GM15510 (cell line): ENCODE data around the gene NEMP1.

Source experiments
- POLR2A ChIP-seq: IDR thresholded peaks from 3 replicates; pipeline ENCODE4 v1.6.1; 2011; ENCODE audit warnings: borderline replicate concordance; ENCODE audit not compliant: insufficient read length; ENCODE audit errors: extremely low read depth

The NEMP1 gene

DNA sequence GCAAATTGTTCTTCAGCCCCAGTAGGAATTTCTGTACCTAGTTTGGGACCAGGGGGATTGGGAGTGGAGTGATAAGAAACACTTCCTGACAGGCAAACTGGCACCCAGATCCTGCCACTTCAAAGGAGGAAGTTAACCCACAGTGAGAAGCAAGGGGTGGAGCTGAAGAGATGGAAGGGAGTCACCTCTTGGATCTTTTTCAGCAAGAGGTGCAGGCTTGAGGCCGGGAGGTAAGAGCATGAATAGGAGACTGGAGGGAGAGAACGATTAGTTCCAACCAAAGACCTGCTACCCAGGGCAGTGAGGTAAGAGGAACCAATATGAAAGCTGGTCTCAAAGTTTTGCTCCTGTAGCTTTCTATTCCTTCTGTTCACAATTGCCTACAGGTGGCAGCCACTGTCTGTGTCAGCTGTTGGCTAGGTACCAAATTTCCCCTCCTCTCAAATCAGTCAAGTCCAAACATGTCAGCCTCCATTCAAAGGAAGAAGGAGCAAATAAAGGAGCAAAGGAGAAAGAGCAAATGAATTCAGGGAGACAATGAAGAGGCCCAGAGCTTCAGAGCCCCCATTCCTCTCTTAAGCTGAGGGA is 47.4 kb downstream of the NEMP1 start:
- no peak for TF ChIP-seq POLR2A

GRCh38 chr12:57029457-57029856 is 49.1 kb downstream of the NEMP1 start:
- no peak for TF ChIP-seq POLR2A

DNA sequence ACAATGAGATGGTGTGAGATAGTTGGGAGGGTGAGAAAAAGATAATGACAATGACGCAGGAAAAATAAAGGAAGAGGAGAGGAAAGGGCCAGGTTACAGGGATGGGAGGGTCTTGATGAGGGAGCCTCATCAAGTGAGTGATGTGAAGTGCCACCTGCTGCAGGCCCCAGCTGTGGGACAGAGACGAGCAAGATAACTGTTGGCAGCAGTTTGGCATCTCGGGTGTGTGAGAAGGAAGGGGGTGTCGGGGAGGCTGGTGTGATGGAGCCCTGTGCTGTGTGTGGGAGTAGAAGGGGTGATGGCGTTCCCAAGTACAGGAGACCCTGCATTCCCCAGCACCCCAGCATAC is 50.8 kb downstream of the NEMP1 start:
- TF ChIP-seq POLR2A: no peak

- TF ChIP-seq POLR2A: no peak
Measured at GRCh38 chr12:57027011-57027804, 51.4 kb downstream of the NEMP1 start.

GRCh38 chr12:57025196-57025595 is 53.4 kb downstream of the NEMP1 start:
- TF ChIP-seq POLR2A: no peak

DNA sequence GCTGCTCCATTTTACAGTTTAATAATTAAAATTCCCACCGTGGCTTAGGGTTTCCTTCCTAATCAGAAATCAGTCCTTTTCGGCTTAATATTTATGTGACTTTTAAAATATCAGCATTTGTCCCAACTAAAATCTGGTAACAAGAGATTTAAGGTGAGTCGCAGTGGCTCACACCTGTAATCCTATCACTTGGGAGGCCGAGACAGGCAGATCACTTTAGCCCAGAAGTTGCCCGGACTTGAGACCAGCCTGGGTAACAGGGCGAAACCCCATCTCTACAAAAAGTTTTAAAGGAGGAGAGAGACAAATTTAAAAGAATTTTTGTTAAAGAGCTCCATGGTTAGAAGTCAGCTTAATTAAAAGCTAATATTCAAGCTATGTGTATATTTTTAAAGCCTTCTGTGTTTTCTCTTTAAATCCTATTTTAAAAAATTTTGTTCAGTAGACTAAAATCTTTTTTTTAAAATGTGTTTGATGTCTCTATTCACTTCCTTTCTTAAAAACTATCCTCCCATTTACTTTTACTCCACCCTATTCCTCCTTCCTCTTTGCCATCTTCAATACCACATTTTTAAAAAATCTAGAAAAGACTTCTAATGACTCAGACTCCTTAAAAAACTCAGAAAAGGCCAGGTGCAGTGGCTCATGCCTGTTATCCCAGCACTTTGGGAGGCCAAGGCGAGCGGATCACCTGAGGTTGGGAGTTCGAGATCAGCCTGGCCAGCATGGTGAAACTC is 58.4 kb downstream of the NEMP1 start:
- no peak for TF ChIP-seq POLR2A

DNA sequence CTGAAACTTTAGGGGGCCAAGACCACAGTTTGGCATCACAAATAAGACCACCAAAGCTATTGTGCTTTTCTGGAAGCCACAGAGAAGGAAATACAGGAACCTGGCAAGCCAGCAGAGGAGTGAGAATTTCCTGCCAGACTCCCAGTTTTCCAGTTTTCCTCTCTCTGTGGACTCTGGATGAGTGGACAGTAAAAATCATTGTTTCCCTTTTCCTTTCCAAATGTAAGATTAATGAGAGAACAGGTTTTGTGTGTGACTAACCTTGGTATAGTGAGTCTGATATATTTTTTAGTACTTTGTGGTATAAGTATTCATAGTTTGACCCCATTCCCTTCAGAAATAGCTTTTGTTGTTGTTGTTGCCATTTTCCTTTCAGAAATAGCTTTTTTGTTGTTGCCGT is 59.7 kb downstream of the NEMP1 start:
- TF ChIP-seq POLR2A: no peak

GRCh38 chr12:57016348-57016747 is 62.2 kb downstream of the NEMP1 start, which contains the start of gene TAC3:
Gene TAC3 (minus strand): TSS chr12:57016529. CDS start chr12:57015797, 732 bp downstream.
- TF ChIP-seq POLR2A: no peak

GRCh38 chr12:57012600-57013465 is 65.8 kb downstream of the NEMP1 start:
- no peak for TF ChIP-seq POLR2A

DNA sequence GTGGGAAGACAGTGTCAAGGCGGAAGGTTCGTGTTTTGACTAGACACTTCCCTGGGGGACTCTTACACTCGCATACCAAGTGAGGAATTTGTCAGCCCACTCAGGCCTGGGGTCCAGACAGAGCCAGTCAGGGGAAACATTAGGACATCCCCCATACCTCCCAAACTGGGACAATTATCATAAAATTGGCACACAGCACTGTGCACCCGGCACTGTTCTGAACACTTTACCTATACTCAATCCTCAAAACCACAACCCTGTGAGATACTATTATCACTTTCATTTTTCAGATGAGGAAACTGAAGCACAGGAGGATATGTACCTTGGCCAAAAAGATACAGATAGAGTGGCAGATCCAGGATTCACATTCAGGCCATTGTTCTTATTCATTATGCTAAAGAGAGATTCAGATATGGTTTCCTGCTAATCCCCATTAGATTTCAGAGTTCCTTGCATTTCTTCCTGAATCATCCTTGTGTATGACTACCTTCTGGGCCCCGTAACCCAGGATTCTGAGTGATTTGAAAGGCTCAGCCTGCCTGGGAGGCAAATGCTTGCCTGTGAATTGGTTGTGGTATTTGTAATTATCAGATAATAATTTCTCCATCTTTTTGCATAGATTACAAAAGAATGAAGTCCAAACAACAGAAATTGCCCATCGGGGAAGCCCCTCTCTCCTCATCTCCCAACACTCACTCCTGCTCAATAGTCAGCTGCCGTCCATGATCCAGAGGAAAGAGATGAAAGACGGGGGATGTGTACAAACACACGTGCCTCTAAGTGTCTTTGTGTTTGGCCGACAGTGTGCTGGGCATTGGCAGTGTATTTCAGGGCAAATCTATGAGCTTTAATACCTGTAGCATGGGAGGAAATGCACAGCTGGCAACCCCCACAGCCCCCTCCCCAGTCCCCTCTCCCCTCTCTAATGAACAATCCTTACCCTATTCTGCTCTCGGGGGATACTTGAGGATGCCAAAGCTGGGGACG is 66.9 kb downstream of the NEMP1 start:
- no peak for TF ChIP-seq POLR2A

GRCh38 chr12:57010627-57011247 is 67.9 kb downstream of the NEMP1 start:
- no peak for TF ChIP-seq POLR2A

DNA sequence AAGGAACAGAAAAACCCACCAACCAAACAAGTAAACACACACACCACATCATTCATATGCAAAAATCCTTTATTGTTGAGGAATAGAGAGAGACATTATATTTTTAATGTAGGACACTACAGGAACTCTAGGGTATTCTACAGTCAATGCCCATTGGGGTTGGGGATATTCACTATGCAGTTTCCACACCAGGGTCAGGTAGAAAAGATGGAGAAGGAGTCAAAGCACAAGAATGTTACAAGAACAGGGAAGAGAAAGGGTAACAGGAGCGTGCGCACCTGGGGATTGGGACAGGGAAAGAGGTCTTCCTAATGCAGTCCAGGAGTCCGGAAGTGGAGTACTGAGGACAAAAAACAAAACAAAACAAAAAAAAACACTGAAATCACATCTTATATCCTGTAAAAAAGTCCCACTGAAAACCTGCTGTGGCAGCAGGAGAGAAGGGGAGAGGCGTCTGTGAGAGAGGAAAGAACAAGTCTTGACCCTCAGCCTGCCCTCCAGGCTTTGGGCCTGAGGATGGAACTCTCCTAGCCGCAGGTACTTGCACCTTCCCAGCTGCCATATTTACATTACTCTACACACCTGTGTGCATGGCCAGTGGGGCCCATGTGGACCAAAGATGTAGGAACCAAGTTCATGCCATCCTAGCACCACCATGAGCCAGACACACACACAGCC is 68.5 kb downstream of the NEMP1 start:
- TF ChIP-seq POLR2A: no peak

GRCh38 chr12:57008178-57008577 is 70.4 kb downstream of the NEMP1 start:
- no peak for TF ChIP-seq POLR2A
